Measurements from ENCODE around the gene RSRP1. TPM values are rescaled to one million over a fixed set of nuclear protein-coding genes. Genes with fewer than 3 reads are reported as not detected.

Gene RSRP1
- total RNA-seq, 1 donor from 2014 or later = 83.4 TPM

GRCh38 chr1:25198663-25199252 is 48.5 kb downstream of the RSRP1 start:
- peak overlapping the region; percentile 3 for H3K27ac Mint-ChIP-seq (ENCODE audit: unreplicated experiment)
- peaks cover 25% of the 10 kb centered on the region for H3K4me1 Mint-ChIP-seq (ENCODE audit: low read depth, unreplicated experiment)
- peak; percentile 25 for TF ChIP-seq CTCF (IDR thresholded peaks at IDR 0.05; ENCODE audit: partially characterized antibody, unreplicated experiment)
- peaks cover 5% of the 10 kb centered on the region for H3K9me3 Mint-ChIP-seq (ENCODE audit: unreplicated experiment)
- H3K27me3 Mint-ChIP-seq (ENCODE audit: unreplicated experiment) = peaks cover 11% of the 10 kb centered on the region
- no peak for DNase-seq
- H3K4me3 Mint-ChIP-seq (ENCODE audit: unreplicated experiment) = peak overlapping the region; percentile 5
- H3K36me3 Mint-ChIP-seq (ENCODE audit: unreplicated experiment) = no peaks in the 10 kb centered on the region

GRCh38 chr1:25197982-25198662 is 49.1 kb downstream of the RSRP1 start:
- Mint-ChIP-seq H3K9me3 (ENCODE audit: unreplicated experiment) (peaks cover 5% of the 10 kb centered on the region), H3K4me3 (ENCODE audit: unreplicated experiment) (peak overlapping the region; percentile 5), H3K4me1 (ENCODE audit: low read depth, unreplicated experiment) (peaks cover 25% of the 10 kb centered on the region), H3K27ac (ENCODE audit: unreplicated experiment) (peak overlapping the region; percentile 3), H3K27me3 (ENCODE audit: unreplicated experiment) (peaks cover 11% of the 10 kb centered on the region), H3K36me3 (ENCODE audit: unreplicated experiment) (no peaks in the 10 kb centered on the region)
- DNase-seq = no peak
- TF ChIP-seq CTCF (IDR thresholded peaks at IDR 0.05; ENCODE audit: partially characterized antibody, unreplicated experiment) = no peak

GRCh38 chr1:25197235-25197975 is 49.8 kb downstream of the RSRP1 start:
- DNase-seq = no peak
- peak overlapping the region; percentile 3 for H3K4me3 Mint-ChIP-seq (ENCODE audit: unreplicated experiment)
- no peak for TF ChIP-seq CTCF (IDR thresholded peaks at IDR 0.05; ENCODE audit: partially characterized antibody, unreplicated experiment)
- H3K27me3 Mint-ChIP-seq (ENCODE audit: unreplicated experiment) = peaks cover 11% of the 10 kb centered on the region
- peaks cover 5% of the 10 kb centered on the region for H3K9me3 Mint-ChIP-seq (ENCODE audit: unreplicated experiment)
- H3K36me3 Mint-ChIP-seq (ENCODE audit: unreplicated experiment) = no peaks in the 10 kb centered on the region
- H3K27ac Mint-ChIP-seq (ENCODE audit: unreplicated experiment) = no peak overlapping the region
- peaks cover 25% of the 10 kb centered on the region for H3K4me1 Mint-ChIP-seq (ENCODE audit: low read depth, unreplicated experiment)

GRCh38 chr1:25196830-25197229 is 50.4 kb downstream of the RSRP1 start:
- DNase-seq = no peak
- no peaks in the 10 kb centered on the region for H3K36me3 Mint-ChIP-seq (ENCODE audit: unreplicated experiment)
- peaks cover 5% of the 10 kb centered on the region for H3K9me3 Mint-ChIP-seq (ENCODE audit: unreplicated experiment)
- no peak overlapping the region for H3K4me3 Mint-ChIP-seq (ENCODE audit: unreplicated experiment)
- H3K27me3 Mint-ChIP-seq (ENCODE audit: unreplicated experiment) = peaks cover 9% of the 10 kb centered on the region
- no peak for TF ChIP-seq CTCF (IDR thresholded peaks at IDR 0.05; ENCODE audit: partially characterized antibody, unreplicated experiment)
- H3K27ac Mint-ChIP-seq (ENCODE audit: unreplicated experiment) = no peak overlapping the region
- H3K4me1 Mint-ChIP-seq (ENCODE audit: low read depth, unreplicated experiment) = peaks cover 25% of the 10 kb centered on the region
